Lung microvascular endothelial cell (primary cell): ENCODE data around the gene PCSK6. TPM values are rescaled to one million over a fixed set of nuclear protein-coding genes. Genes with fewer than 3 reads are reported as not detected.
"Not testable (repeated sequence)": the region's sequence is repeated elsewhere in the genome, so short reads cannot be mapped to it uniquely, and the experiment has no call there.

ENCODE experiments used
- DNase-seq, 2 donors: peaks; one replicate each; pipeline versions ENCODE4 v3.0.0 to v3.0.0-alpha.2; 2010; ENCODE audit warnings: low read depth in 2 of 2
- total RNA-seq: library from RNA; depleted of rRNA; stranded (reverse); fragments of >200 nt; gene quantifications from 2 replicates; pipeline ENCODE4 v1.2.1, GENCODE V29; 2014

PCSK6 gene
- total RNA-seq, 1 donor from 2014 or later: 38.9 TPM

- no peak for DNase-seq
These were observed 85.3 kb downstream of the PCSK6 start for GRCh38 chr15:101404245-101404644.

- DNase-seq: not testable (repeated sequence)
These were observed 86.6 kb downstream of the PCSK6 start for GRCh38 chr15:101402883-101403282.

DNA sequence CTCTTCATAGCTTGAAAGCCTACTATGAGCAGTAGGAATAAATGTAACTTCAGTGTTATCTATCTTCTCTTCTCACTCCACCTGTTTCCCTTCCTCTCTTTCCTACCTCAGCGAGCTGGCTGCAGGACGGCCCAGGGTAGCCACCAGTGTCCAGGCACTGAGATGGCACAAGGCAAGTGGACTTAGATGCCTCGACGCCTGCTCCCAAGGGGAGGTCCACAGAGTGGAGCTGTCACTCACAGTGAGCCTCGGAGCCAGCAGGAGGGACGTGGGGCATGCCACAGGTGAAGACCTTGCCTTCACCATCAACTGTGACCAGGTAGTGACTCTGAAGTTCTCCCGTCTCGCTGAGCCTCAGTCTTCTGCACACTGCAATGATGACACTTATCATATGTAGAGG, 88.2 kb downstream of the PCSK6 start:
- no peak for DNase-seq

DNA sequence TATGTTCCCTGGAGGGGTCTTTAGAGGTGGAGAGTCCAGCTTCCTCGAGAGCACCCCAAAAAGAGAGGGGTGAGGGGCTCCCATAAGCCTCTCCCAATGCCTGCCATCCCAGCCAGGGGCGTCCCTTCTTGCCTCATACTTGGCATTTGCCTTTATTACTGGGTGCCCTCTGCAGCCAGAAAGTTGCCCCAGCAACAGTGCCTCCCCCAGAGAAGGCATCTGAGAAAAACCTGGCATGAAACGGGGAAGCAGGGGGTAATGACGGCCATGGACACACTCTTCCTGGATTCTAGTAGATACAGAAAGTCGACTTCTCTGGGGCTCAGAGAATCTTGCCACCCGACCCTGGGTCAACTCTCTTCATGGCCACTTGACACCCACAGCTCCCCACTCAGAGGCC, 90.1 kb downstream of the PCSK6 start:
- DNase-seq: no peak

- DNase-seq: no peak
These were observed 91.3 kb downstream of the PCSK6 start for GRCh38 chr15:101398247-101398646.

DNA sequence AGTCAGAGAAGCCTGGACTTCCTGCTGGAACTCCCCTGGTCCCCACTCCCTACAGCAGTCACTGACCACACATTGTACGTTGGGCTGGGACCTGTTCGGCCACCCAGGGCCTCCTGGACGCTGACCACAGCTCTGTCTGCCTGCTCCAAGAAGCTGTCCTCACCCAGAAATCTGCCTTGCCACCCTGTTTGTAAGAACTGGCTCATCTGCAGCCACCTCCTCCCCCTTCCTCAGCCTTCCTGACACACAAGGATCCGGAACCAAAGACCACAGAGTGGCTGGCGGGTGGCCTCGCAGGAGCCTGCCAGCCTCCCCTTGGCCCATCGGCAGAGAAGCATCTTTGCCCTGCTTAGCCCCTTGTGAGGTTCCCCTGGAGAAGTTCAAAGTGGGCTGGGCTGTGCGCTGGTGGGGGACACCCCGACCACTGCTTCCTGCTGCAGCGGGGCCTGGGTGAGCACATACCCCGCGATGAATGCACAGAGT, 91.9 kb downstream of the PCSK6 start:
- DNase-seq: no peak

GRCh38 chr15:101396484-101397261, 92.8 kb downstream of the PCSK6 start:
- no peak for DNase-seq

DNA sequence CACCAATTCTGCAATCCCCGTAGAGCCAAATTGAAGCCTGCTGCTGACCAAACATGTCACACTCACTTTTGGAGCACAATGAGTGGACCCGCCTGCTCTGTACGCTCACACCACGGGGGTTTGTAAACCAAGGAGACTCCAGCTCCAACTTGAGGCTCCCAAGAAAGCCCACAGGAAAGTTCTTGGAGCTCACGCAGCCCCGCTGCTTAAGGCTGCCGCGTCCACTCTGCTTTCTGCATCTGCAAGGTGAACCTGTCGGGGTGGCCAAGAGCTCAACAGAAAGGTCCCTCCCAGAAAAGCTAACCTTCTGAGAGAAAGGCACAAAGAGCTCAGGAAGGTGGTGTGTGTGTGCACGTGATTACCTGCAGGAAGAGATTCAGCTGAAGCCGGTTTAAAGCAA, 94.9 kb downstream of the PCSK6 start:
- no peak for DNase-seq

DNA sequence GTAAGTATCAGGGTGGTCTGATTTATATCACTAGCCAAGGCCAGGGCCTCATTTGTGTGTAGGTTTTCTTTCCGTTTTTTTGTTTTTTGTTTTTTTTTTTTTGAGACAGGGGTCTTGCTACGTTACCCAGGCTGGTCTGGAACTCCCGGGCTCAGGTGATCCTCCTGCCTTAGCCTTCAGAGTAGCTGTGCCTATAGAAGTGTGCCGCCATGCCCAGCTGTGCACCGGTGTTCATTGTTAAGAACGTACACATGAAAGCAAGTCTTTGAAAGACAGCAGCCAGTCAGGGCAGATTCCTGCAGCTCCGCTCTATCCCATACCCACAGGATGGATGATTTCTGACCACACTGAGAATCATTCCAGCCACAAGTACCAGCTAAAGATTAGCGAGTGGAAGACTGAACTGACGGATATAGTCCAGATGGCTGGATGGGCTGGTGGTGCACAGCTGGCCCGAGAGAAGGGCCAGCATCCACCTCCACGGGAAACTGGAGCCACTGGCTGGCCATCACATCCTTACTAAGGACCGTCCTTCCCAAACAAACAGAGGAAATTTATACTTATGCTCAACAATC, 95.4 kb downstream of the PCSK6 start:
- no peak for DNase-seq

DNA sequence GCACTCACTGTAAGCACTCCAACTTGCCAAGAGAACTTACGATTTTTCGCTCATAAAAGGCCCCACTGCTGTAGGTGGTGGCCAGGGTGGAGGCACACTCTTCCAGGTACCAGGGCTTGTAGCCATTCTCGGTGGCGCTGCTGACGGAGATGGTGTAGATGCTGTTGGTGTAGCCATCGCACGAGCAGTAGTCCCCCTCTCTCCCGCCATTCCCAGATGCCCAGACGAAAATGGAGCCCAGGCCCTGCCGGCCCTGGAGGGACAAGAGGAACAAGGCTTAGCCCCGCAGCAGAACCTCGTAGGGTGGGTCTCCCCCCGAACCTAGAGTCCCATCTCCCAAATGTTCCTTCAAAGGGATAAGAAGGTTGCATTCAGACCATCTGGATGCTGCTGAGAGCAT, 96.3 kb downstream of the PCSK6 start:
- DNase-seq: no peak

DNA sequence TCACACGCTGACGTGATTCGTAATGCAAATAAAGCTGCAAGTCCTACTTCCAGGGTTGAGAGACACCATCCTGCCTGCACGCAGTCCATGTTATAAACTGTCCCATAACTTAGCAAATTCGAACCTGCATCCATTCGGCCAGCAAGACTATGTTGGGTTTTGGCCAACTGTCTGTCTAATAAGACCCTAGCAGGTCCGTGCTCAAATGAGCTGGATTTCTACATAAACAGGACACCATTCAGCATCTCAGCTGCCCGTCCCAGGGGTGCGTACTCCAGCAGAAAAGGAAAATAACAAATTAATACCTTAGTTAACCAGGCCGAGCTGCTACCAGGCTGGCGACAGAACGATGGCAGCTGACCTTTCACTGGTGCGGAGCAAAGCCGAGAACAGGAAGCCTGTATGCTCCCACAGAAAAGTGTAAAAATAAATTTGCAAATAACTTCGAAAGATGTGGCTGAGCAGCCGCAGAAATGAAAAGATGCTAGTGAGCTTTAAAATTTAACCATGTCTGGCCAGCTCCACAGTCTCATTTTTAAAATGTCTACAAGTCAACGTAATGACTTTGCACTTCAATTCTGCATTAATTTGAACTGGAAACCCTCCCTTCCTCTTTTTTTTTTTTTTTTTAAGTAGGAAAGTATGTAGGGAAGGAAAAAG, 97.4 kb downstream of the PCSK6 start:
- no peak for DNase-seq

DNA sequence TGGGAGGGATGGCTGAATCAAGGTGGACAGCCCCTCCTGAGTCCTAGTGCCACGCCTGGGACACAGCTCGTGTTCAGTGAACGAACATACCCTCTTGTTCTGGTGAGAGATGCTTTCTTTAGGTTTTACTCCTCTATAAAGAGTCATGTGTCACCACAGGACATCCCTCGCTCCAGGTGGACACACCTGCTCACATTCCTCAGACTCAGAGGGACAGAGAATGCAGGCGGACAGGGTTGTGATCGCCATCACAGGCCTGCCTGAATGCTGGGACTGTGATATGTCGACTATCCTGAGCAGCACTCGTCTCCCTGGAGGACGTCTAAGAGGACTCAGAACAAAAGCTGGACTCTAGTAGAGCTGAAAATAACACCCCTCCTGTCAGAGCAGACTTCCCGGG, 98.1 kb downstream of the PCSK6 start:
- no peak for DNase-seq

GRCh38 chr15:101390462-101390861, 99.0 kb downstream of the PCSK6 start:
- DNase-seq: no peak

DNA sequence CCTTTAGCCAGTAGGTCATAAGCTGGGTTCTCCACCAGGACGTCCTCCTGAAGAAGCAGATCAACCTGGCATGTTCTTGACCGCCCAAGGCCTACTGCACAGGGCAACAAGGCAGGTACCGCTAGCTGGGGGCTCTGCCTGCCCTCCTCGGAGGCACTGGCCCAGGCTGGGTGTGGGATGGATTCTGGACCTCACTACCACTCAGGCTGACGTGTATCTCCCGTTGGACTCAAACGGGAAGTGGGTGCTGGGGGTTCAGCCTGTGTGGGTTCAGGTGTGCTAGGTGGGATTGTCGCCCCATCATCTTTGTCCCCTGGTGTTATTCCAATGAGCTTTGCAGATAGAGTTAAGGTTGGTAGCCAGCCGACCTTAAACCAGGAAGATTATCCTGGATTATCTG, 99.4 kb downstream of the PCSK6 start:
- DNase-seq: no peak

DNA sequence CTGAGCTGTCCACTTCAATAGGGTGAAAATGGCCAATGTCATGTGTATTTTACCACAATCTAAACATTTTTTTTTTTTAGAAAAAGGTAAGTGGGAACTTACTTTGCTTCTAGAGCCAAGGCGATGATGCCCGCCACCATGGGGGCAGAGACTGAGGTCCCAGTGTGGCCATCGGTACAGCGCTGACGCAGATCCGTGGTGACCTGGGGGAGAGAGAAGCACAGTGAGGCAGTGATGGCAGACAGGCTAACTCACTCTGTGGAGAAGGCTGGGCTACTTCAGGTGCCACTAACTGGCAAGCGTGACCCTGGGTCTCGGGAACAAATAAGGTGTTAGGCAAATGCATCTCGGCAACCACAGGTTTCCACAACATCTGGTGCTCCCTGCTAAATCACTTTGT, 100.1 kb downstream of the PCSK6 start:
- no peak for DNase-seq

DNA sequence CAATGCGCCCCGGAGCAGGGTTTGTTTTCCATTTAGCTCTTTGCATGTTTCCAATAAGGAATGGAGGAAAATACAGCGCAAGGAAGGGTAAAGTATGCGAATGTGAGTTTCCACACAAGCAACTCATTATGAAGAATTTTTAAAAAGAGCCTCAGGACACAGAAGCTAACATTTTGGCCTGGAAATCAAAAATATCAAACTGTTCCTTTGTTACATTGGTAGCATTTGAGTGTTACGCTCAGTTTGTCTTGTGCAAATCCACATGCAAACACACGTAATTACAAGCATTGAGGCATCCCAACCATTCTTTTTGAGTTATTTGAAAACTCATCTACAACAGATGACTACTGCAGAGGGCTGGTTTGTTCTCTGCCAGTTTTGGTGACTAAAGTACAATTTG, 101.5 kb downstream of the PCSK6 start:
- no peak for DNase-seq

- no peak for DNase-seq
These were observed 101.9 kb downstream of the PCSK6 start for GRCh38 chr15:101387574-101387973.

- no peak for DNase-seq
These were observed 102.5 kb downstream of the PCSK6 start for GRCh38 chr15:101386967-101387366.

DNA sequence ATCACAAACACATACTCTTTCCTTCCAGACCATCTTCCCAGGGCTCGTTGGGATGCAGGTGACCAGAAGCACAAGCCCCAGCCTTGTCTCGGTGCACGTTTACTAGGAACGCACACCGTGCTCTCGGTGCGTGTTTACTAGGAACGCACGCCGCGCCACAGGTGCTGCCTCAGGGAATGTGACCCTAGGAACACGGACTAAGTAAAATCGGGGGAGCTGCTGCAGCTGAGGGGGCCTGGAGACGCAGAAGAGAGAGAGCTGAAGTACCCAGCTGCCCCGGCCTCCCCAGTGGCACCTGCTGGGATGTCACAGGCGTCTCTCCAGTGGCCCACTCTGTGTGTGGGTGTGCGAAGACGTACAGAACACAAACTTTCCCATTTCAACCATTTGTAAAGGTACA, 103.5 kb downstream of the PCSK6 start:
- DNase-seq: no peak

GRCh38 chr15:101384276-101384675, 105.2 kb downstream of the PCSK6 start:
- no peak for DNase-seq

GRCh38 chr15:101382544-101382943, 107.0 kb downstream of the PCSK6 start:
- DNase-seq: no peak

DNA sequence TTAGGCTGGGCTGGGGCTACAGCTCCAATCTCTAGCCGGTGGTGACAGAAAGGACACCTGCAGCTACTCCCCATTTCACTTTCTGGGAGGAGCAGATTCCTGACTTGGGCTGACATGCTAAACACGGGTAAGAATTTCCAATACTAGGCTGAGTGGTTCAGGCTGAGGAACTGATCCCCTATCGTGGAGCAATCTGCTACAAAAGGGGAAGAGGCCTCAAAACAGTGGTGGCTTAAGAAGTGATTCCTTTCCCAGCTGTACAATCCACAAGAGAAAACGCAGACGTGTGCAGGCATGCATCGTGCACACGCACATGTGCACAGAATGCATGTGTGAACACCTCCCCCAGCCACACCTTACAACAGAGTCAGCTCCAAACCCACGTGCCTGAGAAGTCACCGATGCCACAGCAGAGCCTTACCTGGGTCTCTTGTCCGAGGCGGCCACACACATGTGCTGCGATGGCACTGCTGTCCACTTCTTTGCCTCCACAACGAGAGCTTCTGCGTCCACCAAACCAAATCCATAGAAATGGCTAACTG, 107.8 kb downstream of the PCSK6 start:
- no peak for DNase-seq

- no peak for DNase-seq
These were observed 109.4 kb downstream of the PCSK6 start for GRCh38 chr15:101380146-101380545.
